Small intestine (tissue), 7 donors: ENCODE data around the gene TBC1D4. TPM values are rescaled to one million over a fixed set of nuclear protein-coding genes. Genes with fewer than 3 reads are reported as not detected.

Experiments
- DNase-seq, 2 donors: peaks; one replicate each; pipeline versions ENCODE4 v3.0.0 to v3.0.0-alpha.2; 2013
- FAIRE-seq: peaks from 2 replicates; lab custom pipeline; 2012; peaks lifted over from hg19 to GRCh38; lab: Jason Lieb, UNC
- H3K27ac ChIP-seq, 3 donors: one replicate each; pipeline ENCODE4 v1.5.1; 2013; ENCODE audit warnings: low read length in 2 of 3, mild to moderate bottlenecking in 2 of 3, control low read depth in 1 of 3, inconsistent platforms in 1 of 3, low read depth in 1 of 3, moderate library complexity in 1 of 3
- H3K27me3 ChIP-seq, 3 donors: one replicate each; pipeline ENCODE4 v1.6.1; 2013; ENCODE audit warnings: low read length in 3 of 3, inconsistent platforms in 1 of 3; ENCODE audit not compliant: control insufficient read depth in 3 of 3, insufficient read depth in 3 of 3
- H3K36me3 ChIP-seq, 3 donors: one replicate each; pipeline ENCODE4 v1.6.1; 2013; ENCODE audit warnings: low read length in 3 of 3, inconsistent platforms in 1 of 3, low read depth in 1 of 3, mild to moderate bottlenecking in 1 of 3, moderate library complexity in 1 of 3; ENCODE audit not compliant: control insufficient read depth in 3 of 3, insufficient read depth in 2 of 3
- H3K4me1 ChIP-seq, 3 donors: one replicate each; pipeline ENCODE4 v1.6.1; 2013; ENCODE audit warnings: low read length in 2 of 3, inconsistent platforms in 1 of 3, low read depth in 1 of 3, mild to moderate bottlenecking in 1 of 3, moderate library complexity in 1 of 3; ENCODE audit not compliant: control insufficient read depth in 3 of 3, insufficient read depth in 2 of 3
- H3K4me3 ChIP-seq, 3 donors: one replicate each; pipeline ENCODE4 v1.5.1; 2013; ENCODE audit warnings: low read length in 3 of 3, control low read depth in 1 of 3, inconsistent platforms in 1 of 3, low read depth in 1 of 3, mild to moderate bottlenecking in 1 of 3, moderate library complexity in 1 of 3
- H3K9me3 ChIP-seq, 2 donors: one replicate each; pipeline ENCODE4 v1.6.1; 2013; ENCODE audit warnings: low read depth in 1 of 2, low read length in 1 of 2; ENCODE audit not compliant: control insufficient read depth in 2 of 2, insufficient read depth in 1 of 2
- WGBS, 3 donors: extraction: QIAGEN DNeasy Blood & Tissue Kit; methylation state at CpG; one replicate each; pipeline ENCODE4 v1.1.7; 2013; 5-methylcytosine and 5-hydroxymethylcytosine counted together
- polyA plus RNA-seq, 4 donors: library from polyadenylated mRNA; stranded (reverse) in 3 of 4; unstranded in 1 of 4; fragments of 200-250 nt in 3 of 4; fragments of 120-200 nt in 1 of 4; gene quantifications; one replicate each; pipeline versions ENCODE4 v1.2.1 to v1.2.3, GENCODE V29; 2013
- donor health status: healthy with polysubstance abuse.
- donor health status: control.
- donor health status: control.
- donor health status: Bipolar disorder and iron deficiency.
- donor health status: healthy.

TBC1D4 gene
- polyA plus RNA-seq, 4 donors: 2.4 to 8.1 (median 5.3) TPM

- WGBS, 3 donors: 67 to 76% (median 75%) methylated on average over 5 of the region's 5 CpGs
- DNase-seq: no peak
- no peak overlapping the region for H3K27ac ChIP-seq
These were observed 13.4 kb downstream of the TBC1D4 start for GRCh38 chr13:75468602-75469001.

GRCh38 chr13:75468098-75468497, 13.9 kb downstream of the TBC1D4 start:
- Histone ChIP-seq H3K9me3 (no peaks in the 10 kb centered on the region), H3K4me1 (no peaks in the 10 kb centered on the region), H3K27me3 (no peaks in the 10 kb centered on the region), H3K36me3 (no peaks in the 10 kb centered on the region), H3K4me3 (no peak overlapping the region), H3K27ac (no peak overlapping the region)
- FAIRE-seq (no peak), DNase-seq (no peak)
- WGBS, 3 donors: 70 to 81% (median 75%) methylated on average over 1 of the region's 1 CpG

More at GRCh38 chr13:75468602-75469001, 13.4 kb downstream of the TBC1D4 start:
- Histone ChIP-seq H3K36me3 (no peaks in the 10 kb centered on the region), H3K4me1 (no peaks in the 10 kb centered on the region), H3K27me3 (no peaks in the 10 kb centered on the region), H3K4me3 (no peak overlapping the region), H3K9me3 (no peaks in the 10 kb centered on the region)
- FAIRE-seq: no peak

GRCh38 chr13:75467040-75467728, 14.8 kb downstream of the TBC1D4 start:
- Histone ChIP-seq H3K27me3 (no peaks in the 10 kb centered on the region), H3K36me3 (no peaks in the 10 kb centered on the region), H3K4me1 (no peaks in the 10 kb centered on the region), H3K9me3 (no peaks in the 10 kb centered on the region), H3K27ac (no peak overlapping the region), H3K4me3 (no peak overlapping the region)
- FAIRE-seq: no peak
- DNase-seq: no peak
- WGBS, 3 donors: 79 to 89% (median 87%) methylated on average over 3 of the region's 3 CpGs

GRCh38 chr13:75465236-75465635, 16.7 kb downstream of the TBC1D4 start:
- 89 to 100% (median 96%) methylated on average over 1 of the region's 1 CpG for WGBS, 3 donors
- FAIRE-seq (no peak), DNase-seq (no peak)
- no peak overlapping the region for H3K4me3 ChIP-seq
- H3K4me1 ChIP-seq: no peaks in the 10 kb centered on the region
- H3K36me3 ChIP-seq: no peaks in the 10 kb centered on the region
- H3K9me3 ChIP-seq: no peaks in the 10 kb centered on the region
- H3K27me3 ChIP-seq: no peaks in the 10 kb centered on the region
- no peak overlapping the region for H3K27ac ChIP-seq

GRCh38 chr13:75461314-75461713, 20.7 kb downstream of the TBC1D4 start:
- no peak for DNase-seq
- no peak for FAIRE-seq
- no peaks in the 10 kb centered on the region for H3K4me1 ChIP-seq
- no peak overlapping the region for H3K27ac ChIP-seq
- no peaks in the 10 kb centered on the region for H3K9me3 ChIP-seq
- H3K36me3 ChIP-seq: no peaks in the 10 kb centered on the region
- H3K27me3 ChIP-seq: no peaks in the 10 kb centered on the region
- no peak overlapping the region for H3K4me3 ChIP-seq

- Histone ChIP-seq H3K4me3 (no peak overlapping the region), H3K27me3 (no peaks in the 10 kb centered on the region), H3K9me3 (no peaks in the 10 kb centered on the region), H3K4me1 (no peaks in the 10 kb centered on the region), H3K27ac (no peak overlapping the region), H3K36me3 (no peaks in the 10 kb centered on the region)
- WGBS, 3 donors: 78 to 85% (median 80%) methylated on average over 5 of the region's 5 CpGs
- FAIRE-seq (no peak), DNase-seq (no peak)
These were observed 21.3 kb downstream of the TBC1D4 start for GRCh38 chr13:75460644-75461043.

GRCh38 chr13:75458696-75459422, 23.1 kb downstream of the TBC1D4 start:
- DNase-seq: peak in 1 of 2 donors; percentile 60
- no peak for FAIRE-seq
- 21 to 65% (median 35%) methylated on average over 6 of the region's 6 CpGs for WGBS, 3 donors
- Histone ChIP-seq H3K36me3 (no peaks in the 10 kb centered on the region), H3K9me3 (no peaks in the 10 kb centered on the region), H3K4me3 (no peak overlapping the region), H3K4me1 (no peaks in the 10 kb centered on the region), H3K27ac (peak overlapping the region in 1 of 3 donors; percentile 47), H3K27me3 (no peaks in the 10 kb centered on the region)

GRCh38 chr13:75455962-75456361, 26.0 kb downstream of the TBC1D4 start:
- no peaks in the 10 kb centered on the region for H3K9me3 ChIP-seq
- no peaks in the 10 kb centered on the region for H3K27me3 ChIP-seq
- no peak for DNase-seq
- no peaks in the 10 kb centered on the region for H3K4me1 ChIP-seq
- no peak overlapping the region for H3K27ac ChIP-seq
- H3K36me3 ChIP-seq: no peaks in the 10 kb centered on the region
- no peak for FAIRE-seq
- H3K4me3 ChIP-seq: no peak overlapping the region
